Activated CD8-positive, alpha-beta memory T cell treated with anti-CD3 and anti-CD28 coated beads for 48 hours (primary cell): ENCODE data around the gene BAIAP2.

Experiments
- DNase-seq, 3 experiments: peaks; one replicate each; pipeline ENCODE4 v3.0.0-alpha.2; 2020; ENCODE audit warnings: low read depth in 2 of 3, low spot score in 2 of 3

BAIAP2 gene

GRCh38 chr17:81121841-81122733 lies 87.1 kb downstream of the BAIAP2 start:
- no peak for DNase-seq

GRCh38 chr17:81123052-81124048 lies 88.4 kb downstream of the BAIAP2 start:
- DNase-seq: no peak

DNA sequence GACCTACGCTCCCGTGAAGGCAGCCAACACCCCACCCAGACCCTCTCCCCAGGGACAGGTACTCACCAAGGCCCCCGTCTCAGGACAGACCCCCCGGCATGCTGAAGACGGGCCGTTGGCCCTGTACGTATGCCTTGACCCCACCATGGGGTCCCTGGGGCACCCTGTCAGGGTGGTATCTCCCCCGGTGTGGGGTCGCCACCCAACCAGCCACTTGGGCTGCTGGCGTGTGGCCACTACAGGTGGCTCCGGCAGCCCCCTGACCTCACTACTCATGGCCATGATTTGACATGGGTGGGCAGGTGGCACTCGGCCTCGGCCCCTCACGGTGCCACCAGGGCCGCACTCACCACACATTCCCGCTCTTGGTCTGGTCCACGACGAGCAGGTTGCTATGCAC lies 89.4 kb downstream of the BAIAP2 start:
- no peak for DNase-seq

DNA sequence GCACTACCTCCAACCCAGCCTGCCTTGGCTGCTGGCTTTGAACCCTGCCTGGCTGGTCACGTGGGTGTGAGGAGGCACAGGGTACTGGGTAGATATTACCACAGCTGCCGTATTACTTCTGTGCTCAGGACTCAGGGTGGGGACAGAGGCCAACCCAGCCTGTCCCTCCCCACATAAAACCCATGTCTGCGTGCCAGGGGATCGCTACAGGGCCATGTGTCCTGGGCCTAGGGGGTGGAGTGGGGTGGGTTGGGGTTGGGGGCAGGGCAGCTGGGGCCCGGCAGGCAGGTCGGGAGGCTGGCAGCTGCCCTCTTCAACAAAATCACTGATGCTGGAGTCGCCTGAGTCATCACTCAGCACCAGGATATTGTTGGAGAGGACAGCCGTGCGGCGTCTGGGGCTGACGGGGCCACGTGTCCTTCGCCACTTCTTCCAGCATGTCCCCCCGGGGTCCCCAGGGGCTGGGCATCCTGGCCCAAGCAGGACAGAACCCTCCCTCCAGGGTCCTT lies 90.7 kb downstream of the BAIAP2 start:
- no peak for DNase-seq

DNA sequence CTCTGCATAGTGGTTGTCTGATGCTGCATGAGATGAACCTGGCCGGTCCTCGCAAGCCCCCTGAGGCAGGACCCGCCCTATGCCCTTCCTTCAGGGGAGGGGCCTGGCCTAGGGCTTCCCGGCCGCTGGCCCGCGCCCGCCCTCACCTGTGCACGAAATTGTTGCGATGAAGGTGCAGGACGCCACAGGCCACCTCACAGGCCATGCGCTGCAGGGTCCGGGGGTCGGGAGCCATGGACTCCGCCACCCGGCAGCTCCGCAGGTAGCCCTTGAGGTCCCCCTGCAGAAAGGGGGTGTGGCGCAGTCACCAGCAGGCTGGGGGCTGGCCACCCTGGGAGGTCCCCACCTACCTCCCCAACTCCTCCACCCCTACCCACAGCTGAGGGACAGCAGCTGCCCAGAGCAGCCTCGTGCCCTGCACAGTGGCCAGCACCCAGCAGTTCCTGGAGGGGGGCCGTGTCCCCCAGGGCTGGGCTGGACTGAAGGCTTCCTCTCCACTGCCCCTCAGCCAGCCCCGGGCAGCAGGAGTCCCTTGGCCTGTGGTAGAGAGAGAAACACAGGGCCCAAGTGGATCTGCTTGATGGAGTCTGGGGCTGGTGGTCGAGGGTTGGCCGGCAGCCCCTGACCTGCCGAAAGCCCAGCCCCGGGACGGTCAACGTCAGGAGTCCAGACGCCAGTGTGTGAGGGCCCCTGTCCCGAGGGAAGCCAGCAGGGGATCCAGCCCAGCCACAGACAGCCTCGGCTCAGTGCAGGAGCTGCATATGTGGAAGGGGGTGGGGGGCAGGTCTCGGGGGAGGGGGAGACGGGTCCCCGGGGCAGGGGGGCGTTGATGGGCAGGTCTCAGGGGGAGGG lies 91.6 kb downstream of the BAIAP2 start:
- no peak for DNase-seq

DNA sequence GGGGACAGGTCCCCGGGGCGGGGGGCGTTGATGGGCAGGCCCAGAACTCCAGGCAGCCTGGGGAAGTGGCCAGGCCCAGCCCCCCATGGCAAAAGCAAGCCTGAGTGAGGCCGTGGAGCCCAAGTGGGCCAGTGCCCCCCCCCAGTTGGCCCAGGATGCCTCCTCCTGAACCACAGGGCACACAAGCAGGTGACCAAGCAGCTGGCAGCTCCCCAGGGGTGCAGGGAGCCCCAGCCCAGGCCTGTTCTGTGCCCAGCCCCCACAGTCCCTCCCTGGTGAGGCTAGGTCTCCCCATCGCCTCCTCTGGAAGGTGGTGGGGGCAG lies 92.1 kb downstream of the BAIAP2 start:
- no peak for DNase-seq

DNA sequence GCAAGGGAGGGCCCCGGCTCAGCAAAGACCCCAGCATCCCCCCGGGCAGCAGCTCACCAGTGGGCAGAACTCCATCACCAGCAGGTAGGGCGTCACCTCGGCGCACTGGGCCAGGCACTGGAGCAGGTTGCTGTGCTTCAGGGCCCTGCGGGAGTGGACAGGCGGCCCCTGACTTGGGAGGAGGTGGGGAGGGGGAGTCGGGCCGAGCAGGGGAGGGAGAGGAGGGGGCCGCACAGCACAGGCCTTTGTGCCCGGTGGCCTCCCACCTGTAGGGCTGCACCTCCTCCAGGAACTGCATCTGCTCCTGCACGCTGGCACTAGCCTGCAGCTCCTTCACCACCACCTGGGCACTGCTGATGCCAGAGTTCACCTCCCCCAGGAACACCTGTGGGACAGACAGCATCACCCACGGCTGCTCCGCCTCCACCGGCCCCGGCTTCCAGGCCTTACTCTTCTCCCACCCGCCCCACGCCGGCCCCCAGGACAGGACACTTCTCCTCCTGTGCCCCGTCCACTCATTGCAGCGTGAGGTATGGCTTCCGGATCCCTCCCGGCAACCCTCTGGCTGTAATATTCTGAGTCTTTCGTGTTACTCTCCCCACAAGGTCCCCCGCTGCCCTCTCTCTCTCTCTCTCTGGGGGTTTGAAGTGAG lies 92.7 kb downstream of the BAIAP2 start:
- no peak for DNase-seq

DNA sequence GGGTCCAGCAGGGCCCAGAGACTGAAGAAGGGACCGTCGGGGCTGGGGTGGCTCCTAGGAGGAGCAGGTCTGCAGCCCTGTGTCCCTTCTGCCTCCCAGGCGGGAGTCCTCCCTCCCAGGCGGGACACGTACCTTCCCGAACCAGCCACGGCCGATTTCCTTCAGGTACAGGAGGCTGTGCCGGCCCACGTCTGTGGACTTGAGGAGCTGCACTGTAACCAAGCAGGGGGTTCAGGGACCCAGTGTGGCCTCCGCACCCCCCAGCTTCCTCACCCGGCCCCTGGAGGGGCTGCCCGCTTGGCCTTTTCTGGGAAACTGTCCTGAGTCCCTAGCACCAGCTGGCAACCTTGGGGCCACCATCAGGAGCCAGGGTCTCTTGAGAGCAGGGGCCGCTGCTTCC lies 93.4 kb downstream of the BAIAP2 start:
- DNase-seq: no peak

- no peak for DNase-seq
Observed at GRCh38 chr17:81128774-81129173, 93.8 kb downstream of the BAIAP2 start.

- no peak for DNase-seq
Observed at GRCh38 chr17:81129289-81129688, 94.3 kb downstream of the BAIAP2 start.

DNA sequence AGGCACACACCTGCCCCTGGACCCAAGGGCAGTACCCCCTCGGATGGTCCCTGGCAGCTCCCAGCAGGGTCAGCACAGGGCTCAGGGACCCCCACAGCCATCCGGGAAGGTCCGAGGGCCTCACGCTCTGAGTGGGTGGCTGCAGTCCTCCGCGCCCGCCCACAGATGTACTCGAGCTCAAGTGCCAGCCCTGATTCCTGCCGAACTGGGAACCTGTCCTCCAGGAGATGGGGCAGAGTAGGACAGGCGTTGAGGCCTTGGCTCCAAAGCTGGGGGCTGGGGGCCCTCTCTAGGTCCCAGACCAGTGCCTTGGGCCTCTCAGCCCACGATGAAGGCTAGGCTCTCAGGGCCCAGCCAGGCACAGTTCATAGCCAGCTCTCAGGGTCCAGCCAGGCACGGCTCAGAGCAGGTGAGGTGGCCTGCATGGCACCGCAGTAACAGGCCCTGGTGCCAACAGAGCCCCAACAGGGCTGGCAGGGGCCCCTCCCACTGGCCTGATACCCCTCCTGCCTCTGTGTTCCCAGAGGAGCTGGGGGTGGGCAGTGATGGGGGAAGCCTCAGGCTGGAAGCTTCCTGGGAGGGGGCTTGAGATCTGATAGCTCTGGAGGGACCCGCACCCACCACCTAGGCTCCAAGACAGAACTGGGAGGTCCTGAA lies 94.9 kb downstream of the BAIAP2 start:
- DNase-seq: no peak

DNA sequence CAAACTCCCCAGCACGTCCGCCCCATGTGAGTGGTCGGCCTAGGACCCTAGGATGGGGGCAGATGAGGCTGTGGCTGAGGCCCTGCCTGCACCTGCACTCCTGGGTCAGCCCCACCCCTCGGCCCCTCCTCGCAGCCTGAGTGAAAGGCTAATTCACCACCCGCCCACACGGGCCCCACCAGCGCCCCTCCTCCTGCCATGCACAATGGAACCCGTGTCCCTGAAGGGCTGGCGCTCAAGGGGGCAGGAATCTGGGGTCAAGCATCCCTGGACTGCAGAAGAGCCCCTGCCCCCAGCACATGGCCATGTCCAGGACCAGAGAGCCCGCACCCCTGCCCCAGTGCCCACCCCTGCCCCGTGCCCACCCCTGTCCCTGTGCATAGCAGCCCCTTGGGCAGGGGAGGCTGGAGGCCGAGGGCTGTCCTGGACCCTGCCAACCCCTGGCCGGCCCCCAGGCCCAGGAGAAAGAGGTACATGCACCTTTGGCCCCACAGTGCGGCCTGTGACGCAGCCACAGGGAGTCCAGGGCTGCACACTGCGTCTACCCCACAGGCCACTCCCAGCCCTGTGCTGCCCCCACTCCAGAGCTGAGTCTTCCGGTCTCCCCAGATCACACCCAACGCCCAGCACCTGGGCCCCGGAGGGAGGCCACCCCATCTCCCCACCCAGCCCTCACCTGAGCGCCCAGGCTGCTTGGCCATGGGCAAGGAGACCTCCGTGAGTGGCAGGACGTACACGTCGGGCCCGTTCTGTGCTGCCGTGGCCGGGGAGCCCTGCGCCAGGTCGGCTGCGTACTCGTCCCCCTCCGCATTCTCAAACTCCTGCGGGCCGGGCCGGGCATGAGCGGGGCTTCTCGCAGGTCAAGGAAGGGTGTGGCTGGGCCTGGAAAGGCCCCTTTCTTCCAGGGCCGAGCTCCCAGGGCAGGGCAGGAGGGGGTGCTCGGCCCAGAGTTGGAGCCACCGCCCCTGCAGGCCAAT lies 95.7 kb downstream of the BAIAP2 start:
- DNase-seq: no peak

DNA sequence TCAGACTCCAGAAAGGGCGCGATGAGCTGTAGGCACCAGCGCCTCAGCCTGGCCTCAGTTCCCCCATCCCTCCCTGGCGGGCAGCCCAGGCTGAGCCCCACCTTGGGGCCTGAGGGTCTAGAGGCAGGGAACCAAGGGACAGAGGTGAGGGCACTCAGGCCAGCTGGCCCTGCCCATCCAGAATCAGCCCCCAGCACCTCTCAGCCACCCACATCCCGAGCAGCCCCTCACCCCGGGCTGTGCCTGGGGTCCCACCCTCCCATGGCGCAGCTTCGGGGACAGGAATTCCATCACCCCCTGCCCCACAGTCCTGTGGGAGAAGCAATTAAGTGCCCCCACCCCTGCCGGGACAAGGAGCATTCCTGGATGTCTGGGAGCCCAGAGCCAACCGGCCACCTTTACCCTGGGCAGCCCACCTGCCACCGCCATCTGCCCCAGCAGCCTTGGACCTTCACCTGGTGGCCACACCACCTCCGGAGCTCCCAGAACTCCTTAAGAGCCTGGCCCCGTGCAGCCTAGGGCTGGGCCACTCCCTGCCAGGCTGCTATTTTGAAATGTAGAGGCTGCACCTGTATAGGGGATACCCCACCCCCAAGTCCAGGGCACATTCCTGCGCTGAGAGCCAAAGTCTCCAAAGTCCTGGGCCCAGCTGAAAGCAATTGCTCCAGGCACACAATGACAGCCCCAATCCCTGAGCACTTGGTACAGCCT lies 96.7 kb downstream of the BAIAP2 start:
- no peak for DNase-seq

DNA sequence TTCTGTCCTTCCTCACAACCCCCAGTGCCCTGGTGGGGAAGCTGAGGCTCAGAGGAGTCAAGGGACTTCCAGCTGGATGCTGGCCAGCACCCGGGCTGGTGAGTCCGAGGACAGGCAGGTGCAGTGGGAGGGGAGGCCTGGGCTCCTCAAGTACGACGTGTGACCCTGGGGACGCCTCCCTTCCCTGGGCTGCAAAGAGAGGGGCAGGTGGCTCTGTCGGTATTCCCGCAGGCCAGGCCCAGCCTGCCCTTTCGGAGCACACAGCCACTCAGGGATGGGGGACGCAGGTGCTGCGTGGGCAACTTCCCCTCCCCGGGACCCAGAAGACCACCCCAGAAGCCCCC lies 97.2 kb downstream of the BAIAP2 start:
- DNase-seq: no peak

DNA sequence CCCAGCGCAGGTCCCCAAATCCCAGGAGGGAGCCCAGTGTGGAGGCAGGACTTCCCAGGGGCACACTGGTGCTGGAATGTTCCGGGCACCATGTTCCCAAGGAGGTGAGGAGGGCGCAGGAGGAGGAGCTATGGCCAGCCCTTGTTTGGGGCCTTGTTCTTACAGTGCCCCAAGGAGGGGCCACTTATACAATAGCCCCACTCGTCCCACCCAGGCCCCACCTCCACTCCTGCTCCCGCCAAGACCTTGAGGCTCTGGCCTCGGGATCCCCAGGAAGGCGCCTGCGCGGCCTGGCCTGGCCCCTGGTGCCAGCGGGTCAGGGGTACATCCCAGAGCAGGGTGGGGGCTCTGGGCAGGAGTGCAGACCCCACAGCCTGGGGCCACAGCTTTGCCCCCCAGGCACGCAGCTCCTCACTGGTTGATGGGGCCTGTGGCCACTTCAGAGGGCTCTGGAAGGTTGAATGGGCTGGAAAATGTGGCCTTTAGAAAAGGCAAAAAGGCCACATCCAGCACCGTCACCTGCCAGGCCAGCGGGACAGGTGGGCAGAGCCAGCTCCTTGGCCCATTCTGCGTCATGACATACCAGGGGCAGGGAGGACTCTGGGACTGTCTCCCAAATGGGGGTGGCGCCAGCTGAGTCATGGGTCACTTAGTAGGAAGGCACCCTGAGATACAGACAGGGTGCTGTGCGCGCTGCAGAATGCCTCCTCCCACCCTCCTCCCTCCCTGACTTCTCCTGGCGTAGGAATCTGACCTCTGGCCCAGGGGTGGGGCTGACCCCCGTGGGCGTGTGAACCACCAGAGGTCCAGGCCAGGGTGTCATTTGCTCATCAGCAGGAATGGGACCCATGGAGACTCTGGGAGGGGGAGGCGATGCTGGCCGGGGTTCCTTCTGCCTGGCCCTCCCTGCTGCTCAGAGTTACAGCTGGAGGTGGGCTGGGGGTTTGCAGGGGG lies 98.1 kb downstream of the BAIAP2 start:
- DNase-seq: no peak

GRCh38 chr17:81134064-81134781 lies 99.3 kb downstream of the BAIAP2 start:
- DNase-seq: no peak
